ENCODE data around the gene TYMS. TPM values are rescaled to one million over a fixed set of nuclear protein-coding genes. Genes with fewer than 3 reads are reported as not detected.
"Not testable (repeated sequence)": the region's sequence is repeated elsewhere in the genome, so short reads cannot be mapped to it uniquely, and the experiment has no call there.

Gene TYMS
- total RNA-seq, 1 experiment from 2014 or later, result 202 TPM

- Histone ChIP-seq H3K27ac (ENCODE audit: low read length) (no peak overlapping the region), H3K9me3 (ENCODE audit: control insufficient read depth, insufficient read depth, low read depth, low read length) (no peaks in the 10 kb centered on the region), H3K4me1 (ENCODE audit: control insufficient read depth, insufficient read depth, low read length) (no peaks in the 10 kb centered on the region), H3K4me3 (ENCODE audit: low read depth in 2 of 2, low read length in 2 of 2) (no peak overlapping the region), H3K27me3 (ENCODE audit: control insufficient read depth, insufficient read depth, low read length) (no peaks in the 10 kb centered on the region), H3K36me3 (ENCODE audit: control insufficient read depth, insufficient read depth, low read length) (peaks cover 4% of the 10 kb centered on the region)
- no peak for DNase-seq (ENCODE audit: low read depth, low spot score)
- ChIA-PET CTCF (no interaction called here), POLR2A (no interaction called here)
- no peak for ATAC-seq
- BruUV-seq (replicated peaks), result no TSS peak
- in situ Hi-C loops (cut with HindIII; ENCODE audit: low pct_unique_long_range_greater_than_20kb, low sequenced_read_pairs) (no loop called here), intact Hi-C loops (cut with micrococcal nuclease; ENCODE audit: unreplicated experiment) (no loop called here)
- TF ChIP-seq CTCF (IDR thresholded peaks at IDR 0.05), result no peak
- no peak for TF ChIP-seq REST (IDR thresholded peaks at IDR 0.05; ENCODE audit: insufficient read depth in 1 of 2, low read depth in 2 of 2, low read length in 1 of 2)
- TF ChIP-seq TCF7L2 (IDR thresholded peaks at IDR 0.05; ENCODE audit: low read depth, low read length), result no peak
- no peak for TF ChIP-seq SIN3A (IDR thresholded peaks at IDR 0.05; ENCODE audit: borderline replicate concordance, insufficient read depth, low read depth, low read length)
- no peak for TF ChIP-seq POLR2AphosphoS5 (IDR thresholded peaks at IDR 0.05; ENCODE audit: low read depth, low read length)
Observed at GRCh38 chr18:681985-682384, 24.5 kb downstream of the TYMS start.

GRCh38 chr18:682416-682815 is 25.0 kb downstream of the TYMS start:
- DNase-seq (ENCODE audit: low read depth, low spot score); CTCF ChIA-PET; H3K36me3 ChIP-seq (ENCODE audit: control insufficient read depth, insufficient read depth, low read length); H3K9me3 ChIP-seq (ENCODE audit: control insufficient read depth, insufficient read depth, low read depth, low read length); intact Hi-C loops (cut with micrococcal nuclease; ENCODE audit: unreplicated experiment); H3K27me3 ChIP-seq (ENCODE audit: control insufficient read depth, insufficient read depth, low read length); BruUV-seq (replicated peaks); ATAC-seq; H3K27ac ChIP-seq (ENCODE audit: low read length); POLR2A ChIA-PET; in situ Hi-C loops (cut with HindIII; ENCODE audit: low pct_unique_long_range_greater_than_20kb, low sequenced_read_pairs); H3K4me1 ChIP-seq (ENCODE audit: control insufficient read depth, insufficient read depth, low read length); H3K4me3 ChIP-seq (ENCODE audit: low read depth in 2 of 2, low read length in 2 of 2): not testable (repeated sequence)

- ChIA-PET CTCF (interaction anchor here (0.6 kb wide), 1 partner anchor 30 kb away, joined by 3 read pairs; the partner anchor contains the start of gene ENOSF1), POLR2A (no interaction called here)
- Histone ChIP-seq H3K9me3 (ENCODE audit: control insufficient read depth, insufficient read depth, low read depth, low read length) (no peaks in the 10 kb centered on the region), H3K4me1 (ENCODE audit: control insufficient read depth, insufficient read depth, low read length) (no peaks in the 10 kb centered on the region), H3K36me3 (ENCODE audit: control insufficient read depth, insufficient read depth, low read length) (peaks cover 4% of the 10 kb centered on the region), H3K27me3 (ENCODE audit: control insufficient read depth, insufficient read depth, low read length) (no peaks in the 10 kb centered on the region), H3K4me3 (ENCODE audit: low read depth in 2 of 2, low read length in 2 of 2) (no peak overlapping the region), H3K27ac (ENCODE audit: low read length) (no peak overlapping the region)
- intact Hi-C loops (cut with micrococcal nuclease; ENCODE audit: unreplicated experiment) (no loop called here), in situ Hi-C loops (cut with HindIII; ENCODE audit: low pct_unique_long_range_greater_than_20kb, low sequenced_read_pairs) (no loop called here)
- DNase-seq (ENCODE audit: low read depth, low spot score) (no peak), ATAC-seq (no peak)
- TF ChIP-seq TCF7L2 (IDR thresholded peaks at IDR 0.05; ENCODE audit: low read depth, low read length), result no peak
- TF ChIP-seq POLR2AphosphoS5 (IDR thresholded peaks at IDR 0.05; ENCODE audit: low read depth, low read length), result no peak
- no peak for TF ChIP-seq CTCF (IDR thresholded peaks at IDR 0.05)
- no peak for TF ChIP-seq SIN3A (IDR thresholded peaks at IDR 0.05; ENCODE audit: borderline replicate concordance, insufficient read depth, low read depth, low read length)
- no peak for TF ChIP-seq REST (IDR thresholded peaks at IDR 0.05; ENCODE audit: insufficient read depth in 1 of 2, low read depth in 2 of 2, low read length in 1 of 2)
- no TSS peak for BruUV-seq (replicated peaks)
Observed at GRCh38 chr18:682833-683232, 25.4 kb downstream of the TYMS start.

Measured in Panc1 (cell line).